Endometrial microvascular endothelial cells (primary cell): Measurements from ENCODE around the gene AOC1. TPM values are rescaled to one million over a fixed set of nuclear protein-coding genes. Genes with fewer than 3 reads are reported as not detected.

Experiments
- in situ Hi-C: cut with HindIII; loops from 2 replicates; pipeline ENCODE4 v1.10.0; 2017; ENCODE audit warnings: low sequenced_read_pairs, low pct_unique_long_range_greater_than_20kb; ENCODE audit errors: inconsistent ontology term
- total RNA-seq: library from RNA; depleted of rRNA; stranded (reverse); fragments of >200 nt; gene quantifications from one replicate; pipeline ENCODE4 v1.2.3, GENCODE V29; 2015; ENCODE audit errors: inconsistent ontology term

The AOC1 gene
- total RNA-seq, 1 donor from 2014 or later, result not detected

DNA sequence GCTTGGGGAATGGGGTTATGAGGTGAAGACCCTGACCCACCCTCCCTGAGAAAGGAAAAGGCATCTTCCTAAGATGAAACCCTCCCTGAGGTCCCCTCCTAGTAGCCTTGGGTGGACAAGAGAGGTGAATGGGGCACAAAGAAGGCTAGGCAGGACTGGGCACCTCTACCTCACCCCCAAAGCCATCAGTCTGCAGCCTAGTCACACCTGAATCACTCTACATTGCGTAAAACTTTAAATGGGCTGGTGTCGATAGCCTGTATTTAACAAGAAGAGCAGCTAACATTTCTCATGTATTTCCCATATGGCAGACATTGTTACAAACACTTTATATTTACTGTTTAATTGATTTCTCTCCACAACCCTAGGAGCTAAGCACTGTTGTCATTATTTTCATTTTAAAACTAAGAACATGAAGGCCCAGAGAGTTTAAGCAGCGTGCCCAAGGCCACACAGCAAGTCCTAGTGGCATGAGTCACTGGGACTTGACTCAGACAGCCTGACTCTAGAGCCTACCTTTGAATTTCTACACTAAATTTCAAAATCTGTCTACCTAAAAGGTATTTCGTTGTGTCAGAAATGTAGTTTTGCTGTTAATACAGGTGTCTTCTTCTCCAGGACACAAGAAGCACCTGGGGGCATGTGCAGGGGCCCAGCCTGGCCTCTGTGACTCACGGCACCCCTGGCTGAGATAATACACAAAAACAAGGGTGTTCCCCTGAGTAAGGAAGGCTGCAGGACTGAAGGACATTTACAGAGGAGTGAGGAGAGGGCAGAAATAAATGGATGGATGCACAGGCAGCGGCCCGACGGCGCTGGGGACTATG lies 3.4 kb downstream of the AOC1 start:
- in situ Hi-C loops, result no loop called here

DNA sequence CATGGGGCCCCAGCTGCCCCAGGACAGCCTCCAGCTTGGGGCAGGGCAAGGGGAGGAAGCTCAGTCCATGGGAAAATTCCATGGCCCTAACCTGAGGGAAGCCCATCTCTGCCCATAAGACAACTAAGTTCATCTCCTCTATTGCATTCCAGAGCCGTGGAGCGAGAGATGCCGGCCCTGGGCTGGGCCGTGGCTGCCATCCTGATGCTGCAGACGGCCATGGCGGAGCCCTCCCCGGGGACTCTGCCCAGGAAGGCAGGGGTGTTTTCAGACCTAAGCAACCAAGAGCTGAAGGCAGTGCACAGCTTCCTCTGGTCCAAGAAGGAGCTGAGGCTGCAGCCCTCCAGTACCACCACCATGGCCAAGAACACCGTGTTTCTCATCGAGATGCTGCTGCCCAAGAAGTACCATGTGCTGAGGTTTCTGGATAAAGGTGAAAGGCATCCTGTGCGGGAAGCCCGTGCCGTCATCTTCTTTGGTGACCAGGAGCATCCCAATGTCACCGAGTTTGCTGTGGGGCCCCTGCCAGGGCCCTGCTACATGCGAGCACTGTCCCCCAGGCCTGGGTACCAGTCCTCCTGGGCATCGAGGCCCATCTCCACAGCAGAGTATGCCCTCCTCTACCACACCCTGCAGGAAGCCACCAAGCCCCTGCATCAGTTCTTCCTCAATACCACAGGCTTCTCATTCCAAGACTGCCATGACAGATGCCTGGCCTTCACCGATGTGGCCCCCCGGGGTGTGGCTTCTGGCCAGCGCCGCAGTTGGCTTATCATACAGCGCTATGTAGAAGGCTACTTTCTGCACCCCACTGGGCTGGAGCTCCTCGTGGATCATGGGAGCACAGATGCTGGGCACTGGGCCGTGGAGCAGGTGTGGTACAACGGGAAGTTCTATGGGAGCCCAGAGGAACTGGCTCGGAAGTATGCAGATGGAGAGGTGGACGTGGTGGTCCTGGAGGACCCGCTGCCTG lies 4.3 kb downstream of the AOC1 start:
- in situ Hi-C loops, result no loop called here

DNA sequence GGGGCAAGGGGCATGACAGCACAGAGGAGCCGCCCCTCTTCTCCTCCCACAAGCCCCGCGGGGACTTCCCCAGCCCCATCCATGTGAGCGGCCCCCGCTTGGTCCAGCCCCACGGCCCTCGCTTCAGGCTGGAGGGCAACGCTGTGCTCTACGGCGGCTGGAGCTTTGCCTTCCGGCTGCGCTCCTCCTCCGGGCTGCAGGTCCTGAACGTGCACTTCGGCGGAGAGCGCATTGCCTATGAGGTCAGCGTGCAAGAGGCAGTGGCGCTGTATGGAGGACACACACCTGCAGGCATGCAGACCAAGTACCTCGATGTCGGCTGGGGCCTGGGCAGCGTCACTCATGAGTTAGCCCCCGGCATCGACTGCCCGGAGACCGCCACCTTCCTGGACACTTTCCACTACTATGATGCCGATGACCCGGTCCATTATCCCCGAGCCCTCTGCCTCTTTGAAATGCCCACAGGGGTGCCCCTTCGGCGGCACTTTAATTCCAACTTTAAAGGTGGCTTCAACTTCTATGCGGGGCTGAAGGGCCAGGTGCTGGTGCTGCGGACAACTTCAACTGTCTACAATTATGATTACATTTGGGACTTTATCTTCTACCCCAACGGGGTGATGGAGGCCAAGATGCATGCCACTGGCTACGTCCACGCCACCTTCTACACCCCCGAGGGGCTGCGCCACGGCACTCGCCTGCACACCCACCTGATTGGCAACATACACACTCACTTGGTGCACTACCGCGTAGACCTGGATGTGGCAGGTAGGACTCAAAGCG lies 5.1 kb downstream of the AOC1 start:
- in situ Hi-C loops, result no loop called here

DNA sequence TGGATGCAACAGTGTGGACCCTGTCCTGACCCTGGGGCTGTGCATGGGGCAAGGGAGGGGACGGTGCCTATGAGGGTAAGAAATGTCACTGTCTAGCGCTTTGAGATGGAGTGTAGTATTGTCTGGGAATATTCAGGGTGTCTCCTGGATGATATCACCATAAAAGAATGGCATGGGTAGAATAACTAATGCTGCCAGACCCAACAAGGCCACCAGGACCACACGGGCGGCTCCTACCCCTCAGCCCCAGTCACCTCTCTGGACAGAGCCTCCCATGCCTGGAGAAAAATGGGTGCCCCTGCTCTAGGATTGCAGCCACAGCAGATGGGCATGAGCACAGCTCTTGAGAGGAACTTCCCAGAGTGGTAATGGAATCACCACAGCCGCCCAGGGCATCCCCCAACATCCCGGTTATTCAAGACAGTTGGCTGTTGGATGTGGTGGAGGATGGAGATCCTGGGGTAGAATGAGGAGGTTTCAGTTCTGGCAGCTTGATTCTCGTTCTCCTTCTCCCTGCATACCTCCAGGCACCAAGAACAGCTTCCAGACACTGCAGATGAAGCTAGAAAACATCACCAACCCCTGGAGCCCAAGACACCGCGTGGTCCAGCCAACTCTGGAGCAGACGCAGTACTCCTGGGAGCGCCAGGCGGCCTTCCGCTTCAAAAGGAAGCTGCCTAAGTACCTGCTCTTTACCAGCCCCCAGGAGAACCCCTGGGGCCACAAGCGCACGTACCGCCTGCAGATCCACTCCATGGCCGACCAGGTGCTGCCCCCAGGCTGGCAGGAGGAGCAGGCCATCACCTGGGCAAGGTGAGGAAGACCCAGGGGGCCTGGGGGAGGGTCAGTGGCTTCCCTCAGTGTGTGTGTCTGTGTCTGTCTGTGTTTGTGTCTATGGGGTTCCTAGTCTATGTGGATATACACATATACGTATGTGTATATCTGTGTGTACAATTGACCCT lies 6.2 kb downstream of the AOC1 start:
- in situ Hi-C loops, result no loop called here

DNA sequence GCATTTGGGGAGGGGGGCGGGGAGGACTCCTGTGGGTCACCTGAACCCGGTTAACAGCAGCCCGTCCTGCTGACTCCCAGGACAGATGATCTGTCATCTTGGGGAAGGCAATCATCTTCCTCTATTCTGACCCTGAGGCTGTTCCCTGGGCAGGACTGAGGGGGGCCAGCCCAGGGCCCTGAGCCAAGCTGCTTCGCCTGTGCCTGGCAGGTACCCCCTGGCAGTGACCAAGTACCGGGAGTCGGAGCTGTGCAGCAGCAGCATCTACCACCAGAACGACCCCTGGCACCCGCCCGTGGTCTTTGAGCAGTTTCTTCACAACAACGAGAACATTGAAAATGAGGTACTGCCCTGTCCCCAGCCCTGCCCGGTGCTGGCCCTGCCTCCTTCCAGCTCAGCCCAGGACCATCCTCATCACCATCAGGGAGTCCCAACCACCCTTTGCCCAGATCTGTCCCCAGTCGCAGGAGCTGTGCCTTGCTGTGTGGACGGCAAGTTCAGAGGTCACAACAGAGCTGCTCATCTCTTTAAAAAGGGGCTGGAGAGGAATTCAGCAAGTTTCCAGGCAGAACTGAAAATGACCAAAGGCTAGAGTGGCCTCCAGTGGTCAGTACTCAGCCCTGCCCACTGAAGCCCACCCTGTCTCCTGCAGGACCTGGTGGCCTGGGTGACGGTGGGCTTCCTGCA lies 8.1 kb downstream of the AOC1 start:
- in situ Hi-C loops, result no loop called here

DNA sequence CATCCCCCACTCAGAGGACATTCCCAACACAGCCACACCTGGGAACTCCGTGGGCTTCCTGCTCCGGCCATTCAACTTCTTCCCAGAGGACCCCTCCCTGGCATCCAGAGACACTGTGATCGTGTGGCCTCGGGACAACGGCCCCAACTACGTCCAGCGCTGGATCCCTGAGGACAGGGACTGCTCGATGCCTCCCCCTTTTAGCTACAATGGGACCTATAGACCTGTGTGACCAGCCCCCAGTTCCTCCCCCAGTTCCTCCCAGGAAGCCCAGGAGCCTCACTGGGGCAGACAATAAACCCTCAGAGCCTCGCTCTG lies 8.6 kb downstream of the AOC1 start:
- in situ Hi-C loops, result no loop called here

DNA sequence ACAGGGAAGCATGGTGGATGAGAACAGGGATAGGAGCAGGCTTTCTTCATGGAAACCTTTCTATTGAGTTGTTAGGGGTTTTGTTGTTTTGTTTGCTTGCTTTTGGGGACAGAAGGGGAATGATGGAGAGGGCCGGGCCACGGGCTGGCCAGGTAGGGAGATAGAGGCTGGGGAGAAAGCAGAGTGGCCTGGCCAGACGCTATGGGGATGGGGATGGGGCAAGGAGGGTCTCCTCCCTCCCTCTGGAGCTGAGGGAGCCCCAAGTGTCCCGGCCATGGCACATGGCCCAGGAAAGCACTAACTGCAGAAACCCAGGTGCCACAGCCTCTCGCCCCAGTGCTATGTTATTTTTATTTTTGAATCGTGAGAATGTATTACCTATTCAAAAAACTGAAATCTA lies 10.0 kb downstream of the AOC1 start:
- in situ Hi-C loops, result no loop called here

DNA sequence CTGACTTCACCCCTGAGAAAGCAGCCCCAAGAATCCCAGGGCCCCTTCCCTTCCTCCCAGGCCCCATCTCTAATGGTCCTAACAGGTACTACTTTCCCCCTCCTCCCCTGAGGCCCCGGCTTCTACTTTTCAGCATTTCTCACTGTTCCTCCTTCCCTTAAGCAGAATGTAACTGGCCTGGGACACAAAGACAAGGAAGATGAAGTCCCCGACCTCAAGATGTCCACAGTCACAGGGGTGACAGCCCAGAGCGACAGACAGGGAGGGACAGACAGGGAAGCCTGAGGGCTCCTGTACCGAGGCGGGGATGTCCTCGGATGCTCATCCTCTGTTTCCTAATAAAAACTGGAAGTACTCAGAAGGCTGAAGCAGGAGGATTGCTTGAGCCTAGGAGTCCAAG lies 11.6 kb downstream of the AOC1 start:
- in situ Hi-C loops, result no loop called here

DNA sequence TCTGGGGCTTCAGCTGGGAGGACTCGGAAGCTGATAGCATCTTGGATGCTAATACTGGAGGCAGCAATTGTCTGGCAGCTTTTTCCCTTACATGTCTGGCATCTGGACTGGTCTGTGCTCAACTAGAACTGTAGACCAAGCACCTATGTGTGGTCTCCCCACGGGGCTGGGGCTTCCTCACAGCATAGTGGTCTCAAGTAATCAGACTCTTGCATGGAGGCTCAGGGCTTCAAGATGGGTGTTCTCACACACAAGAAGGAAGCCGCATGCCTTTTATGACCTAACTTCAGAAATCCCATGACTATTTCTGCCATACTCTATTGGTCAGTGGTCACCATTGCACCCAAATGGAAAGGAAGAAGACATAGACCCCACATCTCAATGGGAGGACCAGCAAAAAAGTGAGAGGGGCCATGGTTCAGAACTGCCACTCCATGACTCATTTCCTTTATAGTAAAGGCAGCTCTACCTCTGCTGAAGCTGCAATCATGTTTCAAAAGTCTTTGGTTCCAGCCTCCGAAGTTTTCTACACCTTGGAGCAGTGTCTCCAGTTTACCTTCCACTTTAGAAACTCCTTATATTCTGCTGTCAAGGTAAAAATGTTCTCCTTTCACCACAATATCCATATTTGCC lies 14.7 kb downstream of the AOC1 start:
- in situ Hi-C loops, result no loop called here

DNA sequence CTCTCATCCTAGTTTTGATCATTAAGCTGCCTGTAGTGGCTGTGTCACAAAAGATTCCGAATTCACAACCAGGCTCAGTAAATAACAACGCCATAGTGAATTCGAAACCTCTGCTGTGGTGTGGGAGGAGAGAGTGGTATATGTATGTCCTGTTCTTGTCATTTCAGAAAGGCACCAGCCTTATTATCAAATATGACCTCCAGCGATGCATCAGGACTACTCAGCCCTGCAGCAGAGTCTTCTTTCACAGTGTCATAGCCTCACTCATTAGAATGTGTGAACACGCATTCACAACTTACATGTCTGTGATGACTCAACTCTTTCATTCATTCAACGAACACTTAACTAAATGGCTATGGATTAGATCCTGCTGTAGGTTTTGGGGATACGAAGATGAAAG lies 15.3 kb downstream of the AOC1 start:
- in situ Hi-C loops, result no loop called here

DNA sequence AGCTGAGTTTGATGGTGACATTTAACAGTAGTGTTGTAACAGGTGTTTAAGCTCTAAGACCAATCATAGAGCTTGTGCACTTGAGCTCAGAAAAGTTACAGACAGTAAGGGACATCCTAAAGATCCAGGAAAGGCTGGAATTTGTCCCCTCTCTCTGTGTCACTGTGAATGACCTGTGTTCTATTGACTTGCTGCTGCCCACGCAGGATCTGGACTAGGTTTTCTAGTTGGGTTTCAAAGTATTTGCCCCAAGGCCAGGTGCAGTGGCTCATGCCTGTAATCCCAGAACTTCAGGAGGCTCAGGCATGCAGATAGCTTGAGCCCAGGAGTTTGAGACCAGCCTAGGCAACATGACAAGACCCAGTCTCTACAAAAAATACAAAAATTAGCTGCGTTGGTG lies 17.1 kb downstream of the AOC1 start:
- in situ Hi-C loops, result no loop called here

DNA sequence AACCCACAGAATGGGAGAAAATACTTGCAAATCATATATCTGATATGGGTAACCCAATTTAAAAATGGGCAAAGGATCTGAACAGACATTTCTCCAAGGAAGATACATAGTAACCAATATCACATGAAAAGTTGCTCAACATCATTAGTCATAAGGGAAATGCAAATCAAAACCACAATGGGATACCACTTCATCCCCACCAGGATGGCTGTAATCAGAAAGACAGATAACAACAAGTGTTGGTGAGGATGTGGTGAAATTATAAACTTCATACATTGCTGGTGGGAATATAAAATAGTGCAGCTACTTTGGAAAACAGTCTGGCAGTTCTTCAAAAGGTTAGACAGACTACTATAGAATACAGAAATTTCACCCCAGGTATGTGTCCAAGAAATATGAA lies 19.3 kb downstream of the AOC1 start:
- in situ Hi-C loops, result no loop called here

DNA sequence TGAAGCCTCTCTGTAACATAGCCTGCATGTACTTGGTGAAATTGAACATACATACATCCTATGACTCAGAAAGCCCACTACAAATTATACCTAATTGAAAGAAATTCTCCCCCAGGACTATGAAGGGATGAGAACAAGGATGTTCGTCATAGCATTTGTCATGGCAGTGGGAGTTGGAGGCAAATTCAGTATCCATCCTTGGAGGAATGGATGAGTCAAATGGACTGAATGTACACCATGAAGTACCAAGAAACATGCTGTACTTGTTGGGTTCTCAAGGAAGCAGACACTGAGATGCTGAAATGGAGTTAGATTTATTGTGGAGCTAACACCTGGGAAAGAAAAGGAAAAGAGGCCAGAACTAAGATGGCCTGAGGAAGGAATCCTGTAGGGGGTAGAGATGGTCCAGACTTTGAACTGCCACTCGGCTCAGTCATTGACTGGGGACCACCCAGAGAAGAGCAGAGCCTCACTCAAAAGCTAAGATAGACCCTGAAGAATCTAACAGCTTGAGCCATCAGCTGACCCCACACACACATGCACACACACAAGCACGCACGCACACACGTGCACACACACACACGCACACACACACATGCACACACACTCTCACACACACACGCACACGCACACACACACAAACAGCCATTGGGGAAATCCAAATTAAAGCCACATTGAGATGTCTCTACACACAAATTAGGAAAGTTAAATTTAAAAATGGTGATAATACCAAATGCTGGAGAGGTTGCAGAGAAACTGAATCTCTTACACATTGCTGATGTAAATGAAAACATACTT lies 22.3 kb downstream of the AOC1 start:
- in situ Hi-C loops, result no loop called here

DNA sequence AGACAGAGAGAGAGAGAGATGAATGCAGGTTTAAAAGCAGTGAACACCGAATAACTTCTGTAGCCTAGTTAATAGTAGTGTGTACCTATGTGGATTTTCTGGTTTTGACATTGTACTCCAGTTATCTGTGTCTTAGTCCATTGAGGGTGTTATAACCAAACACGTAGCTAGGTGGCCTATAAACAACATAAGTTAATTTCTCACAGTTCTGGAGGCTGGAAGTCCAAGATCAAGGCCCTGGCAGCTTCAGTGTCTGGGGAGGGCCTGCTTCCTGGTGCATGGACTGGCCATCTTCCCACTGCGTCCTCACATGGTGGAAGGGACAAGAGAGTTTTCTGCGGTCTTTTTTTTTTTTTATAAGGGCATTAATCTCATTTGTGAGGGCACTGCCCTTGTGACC lies 23.5 kb downstream of the AOC1 start:
- in situ Hi-C loops, result no loop called here

DNA sequence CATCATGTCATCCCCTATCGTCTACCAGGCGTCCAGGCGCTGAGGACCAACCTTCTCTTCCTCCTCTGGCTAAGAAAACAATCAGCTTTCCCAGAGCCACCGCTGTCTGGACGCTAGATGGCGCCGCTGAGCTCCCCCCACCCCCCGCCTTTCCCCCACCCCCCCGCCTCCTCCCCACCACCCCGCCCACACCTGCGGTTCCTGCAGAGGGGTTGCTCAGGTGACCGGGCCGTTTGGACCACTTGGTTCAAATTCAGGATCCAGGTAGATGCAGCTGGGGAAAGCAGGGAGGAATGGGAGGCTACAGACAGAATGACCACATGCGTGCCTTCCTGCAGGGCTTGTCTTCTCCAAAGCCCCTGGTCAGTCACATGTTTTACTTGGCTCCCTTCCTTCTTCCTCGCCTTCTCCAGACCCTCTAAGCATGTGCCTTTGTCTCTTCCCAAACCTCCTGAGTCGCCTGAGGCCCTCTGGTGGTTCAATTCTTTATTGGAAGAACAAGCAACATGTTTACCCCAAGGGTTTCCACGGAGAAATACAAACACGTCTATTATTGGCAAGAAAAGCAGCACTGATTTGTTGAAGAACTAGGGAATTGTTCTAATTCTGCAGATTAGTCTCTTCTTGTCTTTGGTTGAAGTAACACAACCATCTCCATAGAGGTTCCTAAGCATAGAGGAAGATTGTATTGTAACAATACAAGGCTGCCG lies 24.7 kb downstream of the AOC1 start:
- in situ Hi-C loops, result no loop called here

DNA sequence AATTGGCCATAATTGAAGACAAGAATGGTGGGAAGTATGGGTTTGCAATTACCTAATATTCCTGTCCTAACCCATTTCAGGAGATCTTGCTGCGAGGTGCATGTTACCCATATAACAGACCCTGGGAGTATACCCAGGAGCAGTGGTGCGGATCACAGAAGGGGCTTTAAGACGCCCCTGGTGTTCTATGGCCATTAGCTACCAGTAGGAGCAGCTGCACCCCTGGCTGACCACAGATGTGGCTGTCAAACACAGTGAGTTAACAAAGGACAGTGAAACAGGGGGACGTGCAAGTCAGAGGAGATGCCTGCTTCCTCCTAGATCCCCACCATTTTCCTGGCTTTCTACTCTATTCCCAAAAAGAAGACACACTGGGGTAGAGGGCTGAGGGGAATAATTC lies 25.2 kb downstream of the AOC1 start:
- in situ Hi-C loops, result no loop called here
